CD4-positive, alpha-beta T cell treated with Interleukin-1 beta for 1 hour (primary cell): ENCODE measurements around the gene RNF208.
A peak's percentile ranks its signal among the peaks of the same experiment; 100 is the strongest.
"Not testable (repeated sequence)": the region's sequence is repeated elsewhere in the genome, so short reads cannot be mapped to it uniquely, and the experiment has no call there.

ENCODE experiments used
- DNase-seq, 2 donors: peaks; one replicate each; pipeline ENCODE4 v3.0.0-alpha.2; 2020 to 2022

RNF208 gene, protein sequence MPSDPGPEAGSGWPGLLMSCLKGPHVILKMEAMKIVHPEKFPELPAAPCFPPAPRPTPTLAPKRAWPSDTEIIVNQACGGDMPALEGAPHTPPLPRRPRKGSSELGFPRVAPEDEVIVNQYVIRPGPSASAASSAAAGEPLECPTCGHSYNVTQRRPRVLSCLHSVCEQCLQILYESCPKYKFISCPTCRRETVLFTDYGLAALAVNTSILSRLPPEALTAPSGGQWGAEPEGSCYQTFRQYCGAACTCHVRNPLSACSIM

DNA sequence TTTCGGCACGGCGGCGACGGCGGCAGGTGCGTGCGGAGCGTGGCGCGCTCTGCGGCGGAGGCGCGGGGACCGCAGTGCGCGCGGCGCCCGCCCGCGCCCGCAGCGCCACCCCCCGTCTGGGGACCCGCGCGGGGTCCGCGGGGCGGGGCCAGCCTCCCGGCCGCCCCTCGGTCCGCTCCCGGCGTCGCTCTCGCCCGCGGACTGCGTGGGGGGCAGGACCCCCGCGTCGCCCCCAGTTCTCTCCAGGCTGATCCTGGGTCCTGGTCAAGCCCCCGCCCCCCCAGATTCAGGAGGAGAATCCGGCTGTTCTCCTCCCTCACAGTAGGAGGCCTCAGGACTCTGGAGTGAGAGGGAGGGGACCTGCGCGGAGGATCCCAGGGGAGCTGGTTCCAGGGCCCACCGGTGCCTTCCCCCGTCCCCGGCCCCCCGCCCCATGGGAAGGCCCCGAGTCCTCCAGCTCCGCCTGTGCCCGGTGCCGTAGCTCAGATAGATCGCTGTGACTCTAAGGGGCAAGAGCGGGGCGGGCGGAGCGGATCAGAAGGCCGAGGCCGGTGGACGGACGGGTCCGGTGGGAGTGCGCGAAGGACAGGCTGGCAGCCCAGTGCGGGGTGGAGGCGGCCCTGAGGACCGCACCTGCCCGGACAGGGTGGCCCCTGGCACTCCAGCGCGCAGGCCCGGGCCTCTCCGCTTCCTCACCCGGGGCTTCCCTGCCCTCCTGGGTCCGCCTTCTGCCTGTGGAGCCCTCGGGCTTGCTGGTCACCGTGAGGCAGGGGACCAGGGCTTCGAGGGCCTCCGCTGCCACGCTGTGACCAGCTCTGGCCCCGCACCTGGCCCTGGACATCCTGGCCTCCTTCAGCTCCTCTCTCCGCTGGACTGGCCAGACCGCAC, at the start of gene RNF208:
RNF208 (minus strand) TSS at position 51 of the 888 bp plus-strand sequence. CDS start 1,028 bp downstream, outside the sequence.
- peak in 1 of 2 donors; percentile 8 for DNase-seq

DNA sequence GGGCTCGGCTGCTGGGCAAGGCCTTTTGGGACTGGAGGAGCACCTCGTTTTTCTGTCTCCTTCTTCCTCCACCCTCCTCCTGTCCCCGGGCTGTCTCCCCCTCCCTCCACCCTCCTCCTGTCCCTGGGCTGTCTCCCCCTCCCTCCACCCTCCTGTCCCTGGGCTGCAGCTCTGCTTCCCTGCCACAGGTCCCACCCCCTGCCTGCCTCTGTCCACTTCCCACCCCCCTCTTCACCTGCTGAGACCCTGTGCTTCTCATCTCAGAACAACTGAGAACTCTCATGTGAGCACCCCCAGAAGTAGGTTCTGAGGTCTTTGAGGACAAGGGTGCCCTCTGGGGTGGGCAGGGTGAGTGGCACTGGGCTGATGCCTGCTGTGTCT, 49.6 kb upstream of the RNF208 start:
- DNase-seq, result no peak

GRCh38 chr9:137270929-137271695, 49.1 kb upstream of the RNF208 start:
- DNase-seq, result peak in 1 of 2 donors; percentile 27

- no peak for DNase-seq
Observed at GRCh38 chr9:137269231-137269772, 47.3 kb upstream of the RNF208 start.

DNA sequence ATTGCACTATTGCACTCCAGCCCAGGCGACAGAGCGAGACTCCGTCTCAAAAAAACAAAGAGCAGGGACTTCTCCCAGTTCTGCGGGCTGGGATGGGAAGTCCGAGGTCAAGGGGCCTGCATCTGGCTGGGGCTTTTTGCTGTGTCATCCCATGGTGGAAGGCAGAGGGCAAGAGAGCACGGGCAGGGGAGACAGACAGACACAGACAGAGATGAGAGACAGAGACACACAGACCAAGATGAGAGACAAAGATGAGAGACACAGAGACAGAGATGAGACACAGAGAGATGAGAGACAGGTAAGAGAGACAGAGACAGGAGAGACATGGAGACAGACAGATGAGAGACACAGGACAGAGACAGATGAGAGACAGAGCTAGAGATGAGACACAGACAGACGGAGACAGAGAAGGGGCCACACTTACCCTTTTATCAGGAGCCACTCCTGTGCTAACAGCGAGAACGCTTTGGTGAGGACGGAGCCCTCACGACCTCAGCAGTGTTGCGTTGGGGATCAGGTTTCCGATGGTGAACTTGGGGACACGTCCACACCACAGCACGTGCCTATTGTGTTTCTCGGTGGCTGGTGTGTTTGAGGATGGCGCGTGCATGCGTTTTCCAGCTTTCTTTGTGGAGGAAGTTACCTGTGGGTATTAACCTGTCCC, 46.6 kb upstream of the RNF208 start:
- DNase-seq, result no peak

GRCh38 chr9:137267933-137268355, 45.9 kb upstream of the RNF208 start:
- DNase-seq, result no peak

DNA sequence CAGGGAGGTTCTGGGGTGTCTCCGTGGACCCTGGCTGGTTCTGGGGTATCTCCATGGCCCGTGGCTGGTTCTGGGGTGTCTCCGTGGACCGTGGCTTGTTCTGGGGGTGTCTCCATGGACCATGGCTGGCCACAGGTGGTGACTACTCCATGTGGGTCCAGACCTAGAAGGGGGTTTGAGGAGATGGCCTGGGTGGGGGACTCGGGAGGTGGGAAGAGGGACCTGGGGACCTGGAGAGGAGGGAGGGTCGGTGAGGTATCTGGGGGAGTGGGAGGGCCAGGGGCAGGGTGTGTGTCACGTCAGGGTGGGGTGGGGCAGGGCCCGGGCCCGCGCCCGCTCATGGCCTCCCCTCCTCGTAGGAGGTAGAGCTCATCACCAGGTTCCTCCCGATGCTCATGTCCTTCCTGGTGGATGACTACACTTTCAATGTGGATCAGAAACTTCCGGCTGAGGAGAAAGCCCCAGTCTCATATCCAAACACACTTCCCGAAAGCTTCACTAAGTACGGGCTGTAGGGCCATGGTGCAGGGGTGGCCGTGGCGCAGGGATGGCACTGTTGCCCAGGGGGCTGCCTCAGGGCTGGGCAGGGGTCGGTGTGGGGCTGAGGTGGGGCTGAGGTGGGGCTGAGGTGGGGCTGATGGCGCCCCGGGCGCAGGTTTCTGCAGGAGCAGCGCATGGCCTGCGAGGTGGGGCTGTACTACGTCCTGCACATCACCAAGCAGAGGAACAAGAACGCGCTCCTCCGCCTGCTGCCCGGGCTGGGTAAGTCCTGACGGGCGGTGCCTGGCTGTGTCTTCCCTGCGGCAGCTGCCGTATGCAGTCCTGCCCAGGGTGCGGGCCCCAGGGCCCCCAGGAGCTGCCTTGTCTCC, 44.8 kb upstream of the RNF208 start:
- DNase-seq, result no peak

- no peak for DNase-seq
Observed at GRCh38 chr9:137266162-137266527, 44.1 kb upstream of the RNF208 start.

- DNase-seq, result no peak
Observed at GRCh38 chr9:137265496-137266161, 43.6 kb upstream of the RNF208 start.

GRCh38 chr9:137264067-137264466, 42.0 kb upstream of the RNF208 start:
- no peak for DNase-seq

DNA sequence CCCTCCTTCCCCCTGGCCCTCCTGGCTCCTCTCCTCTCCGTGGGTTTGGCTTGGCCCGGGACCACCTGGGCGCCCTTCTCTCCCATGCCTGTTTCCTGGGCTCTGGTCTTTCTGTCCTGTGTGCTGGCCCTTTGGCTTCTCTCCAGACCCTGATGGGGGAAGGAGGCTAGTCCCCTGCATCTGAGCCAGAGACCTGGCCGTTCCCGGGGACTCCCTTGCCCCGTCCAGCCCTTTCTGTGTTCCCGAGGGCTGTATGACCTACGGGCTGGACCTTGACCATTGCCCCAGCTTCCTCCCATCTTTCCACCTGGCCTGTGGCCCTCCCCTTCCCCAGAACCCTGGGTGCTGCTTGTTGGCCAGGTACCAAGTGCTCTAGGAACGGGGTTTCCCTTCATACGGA, 41.5 kb upstream of the RNF208 start:
- no peak for DNase-seq

GRCh38 chr9:137262909-137263285, 40.9 kb upstream of the RNF208 start:
- DNase-seq, result no peak

DNA sequence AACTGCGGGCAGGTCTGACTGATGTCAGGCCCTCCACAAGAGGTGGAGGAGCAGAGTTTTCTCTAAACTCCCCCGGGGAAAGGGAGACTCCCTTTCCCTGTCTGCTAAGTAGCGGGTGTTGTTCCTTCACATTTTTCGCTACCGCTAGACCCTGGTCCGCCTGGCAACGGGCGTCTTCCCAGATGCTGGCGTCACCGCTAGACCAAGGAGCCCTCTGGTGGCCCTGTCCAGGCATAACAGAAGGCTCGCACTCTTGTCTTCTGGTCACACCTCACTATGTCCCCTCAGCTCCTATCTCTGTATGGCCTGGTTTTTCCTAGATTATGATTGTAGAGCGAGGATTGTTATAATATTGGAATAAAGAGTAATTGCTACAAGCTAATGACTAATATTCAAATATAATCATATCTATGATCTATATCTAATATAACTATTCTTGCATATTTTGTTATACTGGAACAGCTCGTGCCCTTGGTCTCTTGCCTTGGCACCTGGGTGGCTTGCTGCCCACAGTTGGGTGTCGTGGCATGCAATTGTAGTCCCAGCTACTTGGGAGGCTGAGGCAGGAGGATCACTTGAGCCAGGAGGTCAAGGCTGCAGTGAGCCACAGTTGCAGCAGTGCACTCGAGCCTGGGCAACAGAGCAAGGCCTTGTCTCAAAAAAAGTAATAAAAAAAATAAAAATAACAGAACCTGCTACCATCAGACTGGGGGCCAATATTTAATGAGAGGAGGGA, 40.3 kb upstream of the RNF208 start:
- not testable (repeated sequence) for DNase-seq

DNA sequence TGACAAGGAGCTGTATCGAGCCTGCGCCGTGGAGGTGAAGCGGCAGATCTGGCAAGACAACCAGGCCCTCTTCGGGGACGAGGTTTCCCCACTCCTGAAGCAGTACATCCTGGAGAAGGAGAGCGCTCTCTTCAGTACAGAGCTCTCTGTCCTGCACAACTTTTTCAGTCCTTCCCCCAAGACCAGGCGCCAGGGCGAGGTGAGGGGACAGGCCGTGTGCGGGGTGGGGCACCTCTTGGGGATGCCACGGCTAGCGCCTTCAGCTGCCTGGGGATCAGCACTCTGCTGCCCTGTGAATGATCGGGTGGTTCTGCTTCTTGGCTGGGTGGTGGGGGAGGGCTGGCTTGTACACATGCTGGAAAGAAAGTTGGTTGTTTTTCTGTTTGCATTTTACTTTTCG, 34.8 kb upstream of the RNF208 start:
- DNase-seq, result no peak

GRCh38 chr9:137256362-137256761, 34.3 kb upstream of the RNF208 start:
- no peak for DNase-seq

DNA sequence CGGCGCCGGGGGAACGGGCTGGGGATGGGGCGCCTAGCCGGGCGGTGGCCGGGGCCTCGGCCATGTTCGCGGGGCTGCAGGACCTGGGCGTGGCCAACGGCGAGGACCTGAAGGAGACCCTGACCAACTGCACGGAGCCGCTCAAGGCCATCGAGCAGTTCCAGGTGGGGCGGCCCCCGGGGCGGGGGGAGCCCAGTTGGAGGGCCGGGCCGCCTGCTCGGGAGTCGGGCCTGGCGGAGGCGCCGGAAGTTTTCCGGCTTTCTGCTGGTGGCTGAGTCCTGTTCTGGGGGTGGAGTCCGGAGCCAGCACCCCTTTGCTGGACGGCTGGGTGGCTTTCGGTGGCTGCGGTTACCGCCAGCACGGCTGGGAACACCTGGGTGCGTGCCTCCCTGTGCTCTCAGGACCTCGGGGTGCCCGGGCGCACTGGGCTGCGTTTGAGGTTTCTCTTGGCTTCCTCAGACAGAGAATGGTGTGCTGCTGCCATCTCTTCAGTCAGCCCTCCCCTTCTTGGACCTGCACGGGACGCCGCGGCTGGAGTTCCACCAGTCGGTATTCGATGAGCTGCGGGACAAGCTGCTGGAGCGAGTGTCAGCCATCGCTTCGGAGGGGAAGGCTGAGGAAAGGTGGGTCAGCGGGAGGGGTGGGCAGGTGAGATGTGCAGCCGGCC, 33.5 kb upstream of the RNF208 start:
- DNase-seq, result no peak

- peak; percentile 93 to 96 for DNase-seq
Observed at GRCh38 chr9:137254624-137255447, 32.8 kb upstream of the RNF208 start, which contains the start of gene NELFB. Gene NELFB (plus strand): TSS chr9:137255327.
